GM12891 (cell line): ENCODE data around the gene TALDO1.

Experiments used
- DNase-seq: peaks from one replicate; pipeline ENCODE4 v3.0.0; 2011; ENCODE audit warnings: low spot score; ENCODE audit not compliant: insufficient read length
- FAIRE-seq: peaks from 2 replicates; lab custom pipeline; 2011; peaks lifted over from hg19 to GRCh38; lab: Jason Lieb, UNC
- PAX5 ChIP-seq: IDR thresholded peaks from 2 replicates; pipeline ENCODE4 v1.6.1; 2011; ENCODE audit warnings: low read length, moderate library complexity, mild to moderate bottlenecking; ENCODE audit not compliant: insufficient read depth, severe bottlenecking
- POLR2A ChIP-seq: IDR thresholded peaks from 2 replicates; pipeline ENCODE4 v1.6.1; 2011; ENCODE audit warnings: low read depth, low read length, control low read depth
- POLR2AphosphoS5 ChIP-seq: IDR thresholded peaks from 2 replicates; pipeline ENCODE4 v1.6.1; 2011; ENCODE audit warnings: low read depth, low read length, control low read depth
- POU2F2 ChIP-seq: IDR thresholded peaks from 2 replicates; pipeline ENCODE4 v1.6.1; 2011; ENCODE audit warnings: low read depth, mild to moderate bottlenecking, control low read depth, low read length, moderate library complexity
- SPI1 ChIP-seq: IDR thresholded peaks from 2 replicates; pipeline ENCODE4 v1.6.1; 2011; ENCODE audit warnings: low read depth, low read length, control low read depth
- TAF1 ChIP-seq: IDR thresholded peaks from 2 replicates; pipeline ENCODE4 v1.6.1; 2011; ENCODE audit warnings: low read depth, low read length, control low read depth

TALDO1 gene

DNA sequence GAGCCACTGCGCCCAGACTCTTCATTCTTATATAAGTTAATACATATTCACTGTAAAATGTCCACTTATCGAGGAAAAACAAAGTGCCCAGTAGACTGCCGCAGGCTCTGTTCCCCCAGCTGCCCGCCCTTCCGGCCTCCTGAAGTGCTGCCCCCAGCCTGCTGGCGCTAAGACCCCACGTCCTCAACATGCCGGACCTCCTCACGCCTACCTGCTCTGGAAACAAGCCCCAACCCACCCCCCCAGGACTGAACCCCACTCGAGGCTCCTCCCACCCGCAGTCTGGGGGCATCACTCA, 28.9 kb downstream of the TALDO1 start:
- no peak for FAIRE-seq

GRCh38 chr11:776561-777287, 29.5 kb downstream of the TALDO1 start:
- TF ChIP-seq SPI1 (0 out of 2 replicates have a peak, but pooled peaks have one; percentile 32), POLR2A (no peak), POLR2AphosphoS5 (peak; percentile 63)
- peak; percentile 51 for FAIRE-seq
- peak; percentile 77 for DNase-seq

More for the DNA sequence above, 28.9 kb downstream of the TALDO1 start:
- DNase-seq, result no peak
- TF ChIP-seq PAX5 (no peak), POLR2AphosphoS5 (no peak), POLR2A (no peak), TAF1 (no peak), SPI1 (no peak), POU2F2 (no peak)

GRCh38 chr11:777288-778255, 30.3 kb downstream of the TALDO1 start, which contains the start of gene GATD1:
TSS of gene GATD1 (minus strand) at chr11:777487. CDS start at chr11:777462, 25 bp downstream.
- FAIRE-seq (peak; percentile 99), DNase-seq (peak; percentile 100)
- TF ChIP-seq POLR2AphosphoS5 (peak; percentile 56; the same call in 1 of the 2 replicates), TAF1 (peak; percentile 61), POU2F2 (no peak), POLR2A (peak; percentile 54; the same call in 1 of the 2 replicates), PAX5 (no peak), SPI1 (no peak)

DNA sequence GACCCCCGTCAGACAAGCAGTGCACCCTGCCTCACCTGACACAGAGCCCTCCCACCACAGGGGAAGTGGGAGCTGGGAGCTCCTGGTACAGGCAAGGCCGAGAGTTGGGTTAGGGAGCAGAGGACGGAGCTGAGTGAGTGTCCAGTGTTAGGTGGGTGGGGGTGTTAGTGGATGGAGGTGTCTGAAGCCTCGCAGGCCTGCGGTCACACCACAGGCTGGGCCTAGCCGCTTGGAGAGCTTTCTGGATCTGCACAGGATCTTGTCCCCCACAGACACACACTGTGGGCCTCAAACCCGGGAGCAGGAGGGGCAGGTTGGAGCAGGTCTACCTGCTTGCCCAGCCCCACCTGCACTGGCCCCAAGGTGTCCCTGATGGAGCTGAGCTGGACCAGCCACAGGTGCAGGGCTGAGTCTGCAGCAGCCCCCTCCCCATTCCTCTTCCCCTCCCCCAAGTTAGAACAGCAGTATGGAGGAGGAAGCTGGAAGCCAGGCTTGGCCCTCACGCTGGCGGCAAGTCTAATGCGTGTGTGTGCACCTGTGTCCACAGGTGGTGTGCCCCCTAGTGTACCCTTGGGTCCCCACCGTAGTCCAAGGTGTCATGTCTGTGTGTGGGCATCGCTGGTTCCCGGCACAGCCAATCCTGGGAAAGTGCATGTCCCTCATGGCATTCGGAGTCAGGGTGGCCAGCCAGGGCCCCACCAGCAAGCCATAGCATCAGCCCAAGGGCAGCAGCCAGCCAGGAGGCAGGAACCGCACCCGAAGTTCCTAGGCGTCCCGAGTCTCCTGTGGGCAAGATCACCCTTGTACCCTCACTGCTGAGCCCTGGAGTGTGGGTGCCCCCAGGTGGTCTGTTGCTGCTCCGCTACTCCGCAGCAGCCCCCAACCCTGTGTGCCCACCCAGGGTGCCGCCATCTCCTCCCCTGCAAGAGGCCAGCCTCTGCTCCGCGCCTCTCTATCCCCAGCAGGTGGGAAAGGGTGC, 32.0 kb downstream of the TALDO1 start:
- DNase-seq, result no peak
- no peak for FAIRE-seq
- TF ChIP-seq POU2F2, result no peak
- no peak for TF ChIP-seq POLR2A
- TF ChIP-seq SPI1, result no peak
- TF ChIP-seq TAF1, result no peak
- no peak for TF ChIP-seq POLR2AphosphoS5
- TF ChIP-seq PAX5, result no peak

DNA sequence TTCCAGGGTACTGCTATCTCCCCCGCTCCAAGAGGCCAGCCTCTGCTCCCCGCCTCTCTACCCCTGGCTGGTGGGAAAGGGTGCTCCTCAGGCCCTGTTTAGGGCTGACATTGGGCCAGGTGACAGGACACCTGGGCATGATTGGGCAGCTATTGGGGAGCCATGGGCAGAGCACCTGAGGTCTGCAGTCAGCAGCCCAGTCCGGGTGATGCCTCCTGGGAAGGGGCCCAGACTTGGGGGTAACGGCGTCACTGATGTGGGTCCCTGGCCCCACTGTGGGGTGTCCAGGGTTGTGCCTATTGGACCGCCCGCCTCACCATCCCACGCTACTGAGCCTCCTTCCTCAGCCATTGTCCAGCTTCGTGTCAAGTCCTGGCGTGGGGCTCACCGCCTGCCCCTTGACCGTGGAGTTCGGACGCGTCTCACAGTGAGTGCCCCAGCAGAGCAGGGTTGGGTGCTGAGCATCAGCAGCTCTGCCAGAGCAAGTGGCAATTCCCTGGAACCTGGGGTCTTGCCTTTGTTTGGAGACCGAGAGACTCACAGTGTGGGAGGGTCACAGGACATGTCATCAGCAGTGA, 32.8 kb downstream of the TALDO1 start:
- TF ChIP-seq POLR2AphosphoS5 (no peak), SPI1 (no peak), POLR2A (no peak)
- FAIRE-seq, result no peak

GRCh38 chr11:782264-783174, 35.3 kb downstream of the TALDO1 start:
- FAIRE-seq (no peak), DNase-seq (no peak)
- TF ChIP-seq POU2F2, result no peak
- no peak for TF ChIP-seq TAF1
- TF ChIP-seq POLR2AphosphoS5, result no peak

More for the DNA sequence above, 32.8 kb downstream of the TALDO1 start:
- no peak for DNase-seq

DNA sequence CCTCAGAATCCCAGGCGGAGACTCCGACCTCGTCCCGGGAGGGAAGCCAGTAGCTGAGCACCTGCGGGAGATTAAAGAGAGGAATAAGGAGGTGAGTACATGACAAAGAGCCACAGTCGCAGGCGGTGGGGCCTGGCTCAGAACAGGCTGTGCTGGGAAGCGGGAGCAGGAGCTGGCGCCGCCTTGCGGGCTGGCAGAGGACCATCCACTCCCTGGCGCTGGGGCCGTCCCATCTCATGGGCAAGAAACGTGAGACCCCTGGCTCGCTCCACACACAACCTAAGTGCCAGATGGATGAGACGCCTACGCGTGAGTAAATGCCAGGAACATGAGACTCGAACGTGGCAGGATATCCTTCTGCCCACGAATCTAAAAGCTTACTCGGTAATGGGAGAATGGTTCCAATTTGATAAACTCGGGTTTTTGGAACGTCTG, 36.3 kb downstream of the TALDO1 start:
- FAIRE-seq (no peak), DNase-seq (no peak)
- no peak for TF ChIP-seq TAF1
- TF ChIP-seq POLR2AphosphoS5, result no peak
- no peak for TF ChIP-seq SPI1
- no peak for TF ChIP-seq POLR2A
- no peak for TF ChIP-seq POU2F2
- no peak for TF ChIP-seq PAX5
